DLD1 (cell line): ENCODE data around the gene POC1A.

ENCODE experiments used
- in situ Hi-C: cut with HindIII; loops from 2 replicates; pipeline ENCODE4 v1.10.0; 2017; ENCODE audit warnings: low sequenced_read_pairs

The POC1A gene

DNA sequence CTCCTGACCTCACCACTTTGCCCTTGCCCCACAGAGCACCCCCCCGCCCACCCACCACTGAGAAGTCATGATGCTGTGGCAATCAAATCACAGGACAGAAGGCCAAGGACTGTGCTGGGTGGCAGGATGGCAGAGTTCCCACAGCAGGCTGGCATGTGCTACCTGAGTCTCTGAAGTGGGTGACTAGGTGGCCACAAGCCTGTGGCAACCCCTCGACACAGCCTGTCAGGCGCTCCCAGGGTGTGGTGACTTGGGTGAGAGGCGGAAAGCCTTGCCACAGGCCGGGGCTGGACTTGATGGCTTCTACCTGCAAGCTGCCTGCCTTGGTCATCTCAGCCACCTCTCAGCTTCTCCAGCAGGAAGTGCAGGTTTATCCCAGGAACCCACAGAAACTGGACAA lies 82.2 kb downstream of the POC1A start:
- in situ Hi-C loops = no loop called here

DNA sequence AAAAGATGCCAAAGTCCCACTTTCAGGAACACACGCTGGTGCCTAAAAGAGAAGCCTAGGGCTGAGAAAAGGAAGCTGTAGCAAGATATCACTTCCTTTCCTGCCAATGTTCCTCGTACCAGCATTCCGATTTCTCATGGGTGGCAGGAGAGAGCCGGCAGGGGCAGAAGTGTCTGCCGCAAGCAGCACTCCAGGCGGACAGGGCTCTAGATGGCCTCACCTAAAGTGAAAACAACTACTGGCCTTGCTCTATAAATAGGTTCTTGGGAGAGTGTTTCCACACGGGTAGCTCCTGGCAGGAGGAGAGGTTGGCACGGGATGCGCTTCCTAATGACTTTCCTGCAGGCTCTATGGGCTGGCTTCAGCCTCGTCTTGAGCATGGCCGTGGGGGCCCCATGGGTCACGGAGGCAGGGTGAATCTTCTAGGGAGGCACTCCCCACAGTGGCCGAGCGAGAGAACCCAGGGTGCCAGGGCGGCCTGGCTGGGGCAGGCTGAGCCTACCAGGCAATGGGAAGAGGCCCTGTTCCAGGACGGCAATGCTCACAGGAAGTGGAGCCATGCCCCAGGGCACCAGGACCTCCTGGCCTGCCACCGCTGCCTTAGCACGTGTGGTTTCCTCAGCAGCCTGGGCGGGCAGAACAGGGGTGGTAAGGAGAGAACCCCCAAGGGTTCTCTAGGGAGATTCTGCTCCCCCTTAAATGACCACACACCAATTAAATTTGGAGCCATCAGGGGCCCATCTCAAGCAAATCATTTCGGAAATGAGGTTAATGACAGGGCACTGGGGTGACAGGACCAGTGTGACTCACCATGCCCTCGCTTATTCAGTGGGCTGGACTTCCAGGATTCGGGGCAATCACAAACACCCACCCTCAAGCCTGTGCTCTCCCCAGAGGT lies 83.2 kb downstream of the POC1A start:
- in situ Hi-C loops = no loop called here

DNA sequence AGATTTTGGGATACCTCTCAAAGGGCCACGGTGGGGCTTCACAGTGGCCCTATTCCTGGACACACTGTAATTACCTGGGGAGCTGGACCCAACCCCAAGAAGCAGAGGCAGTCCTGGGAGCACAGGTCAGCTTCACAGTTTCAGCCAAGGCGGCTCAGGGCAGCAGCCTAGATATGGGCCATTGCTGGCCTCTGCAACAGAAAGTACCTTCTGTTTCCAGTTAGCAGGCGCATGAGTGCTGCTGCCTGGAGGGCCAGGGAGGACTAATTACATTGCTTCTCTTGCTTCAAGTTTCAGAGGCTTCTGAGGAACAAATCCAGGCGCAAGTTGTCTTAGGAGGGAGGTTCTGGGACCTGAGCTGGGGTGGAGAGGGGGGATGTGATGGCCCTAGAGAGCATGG lies 84.4 kb downstream of the POC1A start:
- in situ Hi-C loops = no loop called here

DNA sequence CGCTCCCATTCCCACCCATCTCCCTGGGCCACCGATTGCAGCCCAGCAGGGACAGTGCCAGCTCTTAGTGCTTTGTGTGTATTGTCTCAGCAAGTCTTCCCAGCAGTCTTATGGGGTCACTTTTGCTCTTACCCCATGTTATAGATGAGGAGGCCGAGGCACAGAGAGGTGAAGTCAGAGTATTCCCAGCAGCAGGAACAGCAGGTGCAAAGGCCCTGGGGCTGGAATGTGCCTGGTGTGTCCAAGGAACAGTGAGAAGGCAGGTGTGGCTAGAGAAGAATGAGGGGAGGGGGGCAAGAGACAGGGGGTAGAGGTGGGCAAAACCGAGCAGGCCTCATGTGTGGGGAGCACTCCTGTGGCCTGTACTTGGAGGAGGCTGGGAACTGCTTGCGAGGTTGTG lies 85.1 kb downstream of the POC1A start:
- in situ Hi-C loops = no loop called here

DNA sequence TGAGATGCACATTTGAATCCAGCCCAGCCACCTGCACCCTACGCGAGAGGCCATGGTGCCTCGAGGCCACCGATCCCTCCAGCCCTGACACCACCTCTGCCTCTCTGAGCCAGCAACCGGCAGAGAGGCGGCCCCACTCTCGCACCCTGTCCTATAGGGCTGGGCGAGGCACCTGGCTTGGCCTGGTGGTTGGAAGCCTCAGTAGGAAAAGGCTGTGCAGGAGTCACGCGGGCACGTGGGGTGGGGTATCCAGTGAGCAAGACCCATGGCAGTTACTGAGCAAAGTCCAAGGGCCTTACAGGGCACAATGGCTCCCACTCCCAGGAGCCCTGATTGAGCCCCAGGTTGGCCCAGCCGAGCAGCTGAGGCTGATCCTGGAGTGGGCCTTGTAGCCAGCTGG lies 85.5 kb downstream of the POC1A start:
- in situ Hi-C loops = no loop called here

DNA sequence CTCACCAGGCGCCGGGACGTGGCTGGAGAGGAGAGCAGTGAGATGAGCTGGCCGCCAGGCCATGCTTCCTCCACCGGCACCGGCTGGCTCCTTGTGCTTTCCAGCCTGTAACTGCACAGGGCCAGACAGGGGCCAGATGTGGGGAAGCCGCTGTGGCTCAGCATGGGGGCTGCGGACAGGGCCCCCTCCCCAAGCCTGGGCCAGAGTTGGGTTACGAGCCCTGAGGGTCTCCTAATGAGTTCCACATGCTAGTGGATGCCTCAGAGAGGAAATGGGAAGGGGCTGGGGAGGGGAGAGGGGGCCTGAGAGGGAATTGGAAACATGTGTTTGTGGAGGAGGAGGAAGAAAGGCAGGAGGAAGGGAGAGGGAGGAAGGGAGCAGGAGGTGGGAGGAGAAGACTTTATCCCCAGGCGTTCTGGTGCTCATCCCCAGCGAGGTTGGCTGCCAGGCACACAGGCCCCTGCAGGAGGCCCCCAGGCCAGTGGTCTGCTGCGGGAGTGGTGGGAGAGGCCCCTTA lies 86.1 kb downstream of the POC1A start:
- in situ Hi-C loops = no loop called here

DNA sequence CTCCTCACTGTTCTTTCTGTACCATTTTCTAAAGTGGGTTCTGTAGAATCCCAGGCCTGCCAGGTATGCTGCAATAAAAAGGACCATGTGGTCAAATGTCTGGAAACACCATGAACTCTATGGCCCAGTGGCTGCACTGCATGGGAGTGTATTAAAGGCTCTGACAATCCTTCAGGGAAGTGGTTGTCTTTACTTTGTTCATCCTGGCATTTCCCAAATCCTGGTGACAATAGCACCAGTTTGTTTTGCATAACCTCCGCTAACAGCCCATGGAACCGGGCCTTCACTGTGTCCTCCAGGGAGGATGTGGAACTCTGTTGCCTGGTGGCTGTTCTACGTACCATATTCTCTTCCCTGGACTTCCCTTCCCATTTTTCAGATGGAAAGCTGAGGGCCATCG lies 86.7 kb downstream of the POC1A start:
- in situ Hi-C loops = no loop called here

DNA sequence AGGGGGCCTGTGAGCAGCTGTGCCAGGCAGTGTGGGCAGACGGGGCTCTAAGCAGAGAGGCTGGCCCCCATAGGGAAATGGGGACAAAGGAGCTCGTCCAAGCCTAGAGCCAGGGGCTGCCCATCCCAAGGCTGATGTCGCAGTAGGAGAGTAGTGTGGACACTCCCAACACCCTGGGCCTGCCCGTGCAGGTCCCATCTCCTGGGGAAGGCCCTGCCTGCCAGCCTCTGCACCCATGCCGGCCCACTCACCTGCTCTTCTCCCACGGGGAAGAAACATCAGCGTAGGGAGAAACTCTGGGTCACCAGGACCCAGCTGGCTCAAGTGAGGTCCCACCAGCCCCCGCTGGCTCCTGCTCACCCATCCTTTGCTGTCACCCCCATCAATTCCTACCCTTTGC lies 87.2 kb downstream of the POC1A start:
- in situ Hi-C loops = no loop called here

DNA sequence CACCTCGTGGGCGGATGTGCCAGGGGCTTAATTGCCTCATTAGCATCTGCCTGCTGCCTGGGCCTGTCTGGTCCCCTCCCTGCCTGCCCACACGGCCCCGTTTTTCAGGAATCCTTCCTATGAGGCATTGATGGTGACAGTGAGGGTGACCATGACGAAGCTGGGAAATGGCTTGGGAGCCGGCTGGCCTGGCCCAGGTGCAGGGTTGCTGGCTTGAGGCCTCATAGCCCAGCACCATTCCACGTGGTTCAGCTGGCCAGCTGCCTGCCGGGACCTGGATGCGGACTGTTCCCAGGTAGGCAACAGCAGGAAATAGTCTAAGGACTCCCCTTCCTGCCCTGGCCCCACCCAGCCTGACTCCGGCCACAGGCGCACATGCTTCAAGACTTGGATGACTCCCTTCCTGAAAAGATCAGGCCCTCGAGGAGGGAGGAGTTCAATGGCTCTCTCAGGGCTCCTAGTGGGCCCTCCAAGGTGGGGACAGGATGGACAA lies 88.9 kb downstream of the POC1A start:
- in situ Hi-C loops = no loop called here

DNA sequence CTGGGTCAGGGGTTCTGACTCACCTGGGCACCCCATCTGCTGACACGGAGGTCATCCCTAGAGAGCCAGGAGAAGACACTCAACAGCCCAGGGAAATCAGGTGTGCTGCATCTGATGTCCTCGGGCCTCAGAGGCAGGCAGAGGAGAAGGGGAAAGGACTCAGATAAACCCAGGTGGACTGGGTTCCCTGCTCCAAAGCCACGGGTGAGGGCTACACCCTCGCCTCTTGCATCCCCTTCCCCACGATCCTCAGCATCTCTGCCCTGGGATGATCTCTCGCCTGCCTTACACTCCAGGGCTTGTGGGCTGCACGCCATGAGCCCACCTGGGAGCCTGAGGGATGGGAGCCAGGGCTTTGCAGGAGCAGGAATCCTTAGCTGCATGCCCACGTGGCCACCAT lies 89.7 kb downstream of the POC1A start:
- in situ Hi-C loops = no loop called here

DNA sequence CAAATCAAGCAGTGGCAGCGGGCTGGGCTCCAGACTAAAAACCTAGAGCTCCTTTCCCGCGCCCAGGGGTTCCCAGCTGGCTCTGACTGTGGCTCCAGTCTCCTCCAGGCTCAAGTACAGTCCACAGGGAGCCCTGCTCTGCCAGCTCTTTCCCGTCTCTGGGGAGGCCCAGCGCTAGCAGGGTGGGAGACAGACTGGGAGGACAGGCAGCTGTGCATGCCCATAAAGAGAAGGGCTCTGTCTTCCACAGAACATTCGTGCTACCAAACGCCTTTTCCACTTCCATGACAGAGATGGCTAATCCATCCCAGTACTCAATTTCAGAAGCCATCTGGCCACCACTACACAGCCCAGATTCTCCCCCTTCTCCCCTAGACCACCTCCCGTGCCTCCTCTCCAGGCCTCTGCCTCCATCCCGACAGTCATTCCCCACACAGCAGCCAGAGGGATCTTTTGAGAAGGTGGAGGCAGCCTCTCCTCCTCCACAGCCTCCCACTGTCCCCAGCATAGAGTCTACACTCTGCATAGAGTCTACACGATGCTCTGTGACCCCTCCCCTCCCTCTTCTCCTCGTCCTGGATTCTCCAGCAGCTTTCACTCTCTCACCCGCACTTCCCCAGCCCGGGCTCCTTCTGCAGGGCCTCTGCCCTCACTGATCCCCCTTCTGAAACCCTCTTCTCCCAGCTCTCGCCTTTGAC lies 91.0 kb downstream of the POC1A start:
- in situ Hi-C loops = no loop called here

DNA sequence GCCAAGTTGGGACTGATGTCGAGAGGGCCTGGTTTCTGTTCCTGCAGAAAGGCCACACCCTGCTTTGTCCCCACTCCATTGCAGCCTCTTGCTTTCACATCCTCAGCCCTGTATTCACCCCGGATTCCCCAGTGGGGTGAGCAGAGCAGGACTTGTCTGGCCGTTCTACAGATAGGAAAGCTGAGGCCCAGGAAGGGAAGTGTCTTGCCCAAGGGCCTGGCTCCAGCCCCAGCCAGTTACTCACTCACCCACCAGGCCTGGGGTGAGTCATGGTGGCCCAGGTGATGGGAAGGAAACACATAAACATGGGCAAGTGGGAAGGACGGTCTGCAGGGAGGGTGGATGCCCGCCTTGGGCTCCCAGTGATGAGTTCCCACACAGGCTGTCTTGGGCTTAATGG lies 91.7 kb downstream of the POC1A start:
- in situ Hi-C loops = no loop called here

DNA sequence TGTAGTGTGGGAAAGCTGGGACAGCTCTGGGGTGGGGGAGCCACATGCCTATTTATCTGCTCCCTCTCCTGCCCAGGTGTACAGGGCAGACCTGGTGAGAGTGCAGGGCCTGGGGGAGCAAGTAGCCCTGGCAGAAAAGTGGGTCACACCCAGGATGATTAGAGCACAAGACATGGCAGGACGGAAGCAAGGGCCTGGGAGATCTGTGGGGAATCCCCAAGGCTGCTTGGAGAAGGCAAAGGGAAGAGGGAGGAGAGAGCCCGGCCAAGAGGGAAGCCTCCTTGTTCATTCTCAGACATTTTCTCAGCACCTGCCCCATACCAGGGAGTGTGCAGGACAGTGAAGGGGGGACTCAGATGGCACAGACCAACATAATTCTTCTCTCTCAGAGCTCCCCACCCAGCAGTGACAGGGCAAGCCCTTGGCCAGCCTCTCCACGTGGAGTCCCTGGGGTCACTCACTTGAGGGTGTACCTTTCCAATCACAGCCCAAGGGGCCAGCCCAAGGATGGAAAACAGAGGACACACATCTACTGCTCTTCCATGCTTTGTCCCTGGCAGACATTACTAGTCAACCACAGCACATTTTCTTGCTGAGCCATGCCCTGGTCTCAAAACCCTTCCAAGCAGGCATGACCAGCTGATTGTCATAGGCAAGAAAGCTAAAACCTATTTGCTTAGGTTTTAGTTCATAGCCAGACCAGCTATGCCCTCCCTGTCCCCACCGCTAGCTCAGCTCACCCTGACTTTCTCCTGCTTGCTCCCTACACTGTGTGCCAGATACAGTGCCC lies 92.9 kb downstream of the POC1A start:
- in situ Hi-C loops = no loop called here

DNA sequence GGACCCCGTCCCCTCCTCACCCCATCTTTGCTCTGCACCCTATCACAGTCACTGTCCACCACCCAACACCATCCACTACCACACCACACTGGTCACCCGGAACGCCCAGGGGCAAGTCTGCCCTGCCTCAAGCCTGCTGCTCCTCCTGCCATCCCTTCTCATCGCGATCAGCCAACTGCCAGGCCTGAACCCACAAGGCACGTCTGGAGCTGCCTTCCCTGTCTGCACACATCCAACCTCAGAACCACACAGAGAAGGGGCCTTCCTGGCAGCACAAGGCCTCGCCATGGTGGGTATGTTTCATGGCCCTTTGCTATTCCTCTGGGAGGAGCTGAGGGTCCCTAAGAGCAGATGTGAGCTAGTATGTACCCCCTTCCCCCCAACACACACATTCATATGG lies 94.4 kb downstream of the POC1A start:
- in situ Hi-C loops = no loop called here

DNA sequence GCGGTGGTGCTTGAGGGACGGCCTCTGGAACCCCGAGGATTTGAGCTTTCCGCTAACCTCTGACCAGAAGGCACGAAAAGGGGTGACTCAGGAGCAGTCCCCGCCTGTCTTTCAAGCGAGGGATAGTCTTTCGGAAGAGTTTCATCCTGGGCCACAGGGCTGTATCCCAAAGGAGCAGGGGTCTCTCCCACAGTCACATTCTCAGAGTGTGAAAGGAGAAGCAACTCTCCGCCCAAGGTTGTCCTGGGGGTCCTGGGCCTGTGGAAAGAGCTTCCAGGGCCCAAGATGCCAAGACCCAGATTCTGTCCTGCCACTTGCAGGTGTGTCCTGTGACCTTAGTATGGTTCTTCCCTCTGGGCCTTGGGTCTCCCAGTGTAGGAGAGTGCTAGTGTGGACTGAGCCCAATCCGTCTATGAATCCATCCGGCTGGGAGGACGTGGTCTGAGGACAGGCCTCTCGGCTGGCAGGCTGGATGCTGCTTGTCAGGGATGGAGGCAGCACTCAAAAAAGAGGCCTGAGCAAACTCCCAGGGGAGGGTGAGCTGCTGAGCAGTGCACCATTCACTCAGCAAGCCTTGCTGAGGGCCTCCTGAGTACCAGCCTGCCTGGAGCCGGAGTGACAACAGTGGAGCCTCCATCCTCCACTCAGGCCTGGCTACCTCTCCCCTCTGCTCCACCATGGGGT lies 96.3 kb downstream of the POC1A start:
- in situ Hi-C loops = no loop called here

DNA sequence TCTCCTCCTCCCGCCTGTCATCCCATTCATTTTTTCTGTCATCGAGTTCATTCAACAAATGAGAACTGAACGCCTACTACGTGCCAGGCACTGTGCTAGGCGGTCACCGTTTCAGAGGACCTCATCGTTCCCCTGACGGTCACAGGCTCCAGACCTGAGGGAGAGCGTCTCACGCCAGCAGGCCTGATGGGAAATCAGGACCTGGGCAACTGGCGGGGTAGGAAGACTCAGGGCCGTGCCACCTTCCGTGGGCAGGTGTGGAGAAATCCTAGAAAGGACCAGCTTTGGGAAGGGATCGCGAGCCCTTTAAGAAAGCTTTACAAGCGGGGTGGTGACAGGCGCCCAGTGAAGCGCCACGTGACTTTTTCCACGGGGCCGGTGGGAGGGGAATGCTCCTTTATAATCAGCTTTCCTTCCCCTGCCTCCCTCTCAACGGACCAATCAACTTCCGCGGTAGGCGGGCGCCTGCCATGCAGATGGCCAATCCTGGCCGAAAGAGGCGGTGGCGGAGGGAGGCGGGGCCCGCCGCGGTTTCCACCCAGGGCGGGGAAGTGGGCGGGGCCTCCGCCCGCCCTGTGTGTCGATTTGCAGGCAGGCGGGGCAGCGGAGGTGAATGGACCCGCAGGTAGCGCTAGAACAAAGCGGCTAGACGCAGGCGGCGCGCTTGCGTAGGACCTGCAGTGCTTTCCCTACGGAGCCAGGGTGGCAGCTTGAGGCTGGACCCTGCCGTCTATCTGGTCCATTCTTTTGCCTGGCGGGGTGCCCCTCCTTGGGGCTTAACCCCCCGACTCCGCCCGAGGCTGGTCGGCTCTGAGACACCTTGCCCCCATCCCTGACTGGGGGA lies 97.0 kb downstream of the POC1A start:
- in situ Hi-C loops = no loop called here

DNA sequence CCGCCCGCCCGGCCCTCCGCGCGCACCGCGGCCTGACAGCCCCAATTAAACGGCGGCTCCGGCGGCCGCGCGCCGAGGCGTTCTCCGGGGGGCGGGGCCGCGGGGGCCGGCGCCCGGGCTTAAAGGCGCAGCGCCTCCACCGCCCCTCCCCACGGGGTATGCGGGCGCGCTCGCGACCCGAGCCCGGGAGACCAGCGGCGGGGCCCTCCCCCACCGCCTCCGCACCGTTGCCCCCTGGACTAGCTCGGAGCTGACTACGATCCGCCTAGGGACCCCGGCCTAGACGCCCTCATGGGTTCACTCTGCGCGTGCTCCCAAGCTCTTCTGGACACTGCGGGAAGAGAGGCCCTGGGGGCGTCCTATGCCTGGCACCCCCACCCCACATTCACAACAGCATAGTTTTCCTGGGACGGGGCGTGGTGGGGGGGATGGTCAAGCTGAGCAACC lies 97.7 kb downstream of the POC1A start, which contains the start of gene DUSP7:
Gene DUSP7 (minus strand): TSS at position 51 of the 447 bp plus-strand sequence. CDS start 205 bp downstream, outside the sequence.
- in situ Hi-C loops = no loop called here

DNA sequence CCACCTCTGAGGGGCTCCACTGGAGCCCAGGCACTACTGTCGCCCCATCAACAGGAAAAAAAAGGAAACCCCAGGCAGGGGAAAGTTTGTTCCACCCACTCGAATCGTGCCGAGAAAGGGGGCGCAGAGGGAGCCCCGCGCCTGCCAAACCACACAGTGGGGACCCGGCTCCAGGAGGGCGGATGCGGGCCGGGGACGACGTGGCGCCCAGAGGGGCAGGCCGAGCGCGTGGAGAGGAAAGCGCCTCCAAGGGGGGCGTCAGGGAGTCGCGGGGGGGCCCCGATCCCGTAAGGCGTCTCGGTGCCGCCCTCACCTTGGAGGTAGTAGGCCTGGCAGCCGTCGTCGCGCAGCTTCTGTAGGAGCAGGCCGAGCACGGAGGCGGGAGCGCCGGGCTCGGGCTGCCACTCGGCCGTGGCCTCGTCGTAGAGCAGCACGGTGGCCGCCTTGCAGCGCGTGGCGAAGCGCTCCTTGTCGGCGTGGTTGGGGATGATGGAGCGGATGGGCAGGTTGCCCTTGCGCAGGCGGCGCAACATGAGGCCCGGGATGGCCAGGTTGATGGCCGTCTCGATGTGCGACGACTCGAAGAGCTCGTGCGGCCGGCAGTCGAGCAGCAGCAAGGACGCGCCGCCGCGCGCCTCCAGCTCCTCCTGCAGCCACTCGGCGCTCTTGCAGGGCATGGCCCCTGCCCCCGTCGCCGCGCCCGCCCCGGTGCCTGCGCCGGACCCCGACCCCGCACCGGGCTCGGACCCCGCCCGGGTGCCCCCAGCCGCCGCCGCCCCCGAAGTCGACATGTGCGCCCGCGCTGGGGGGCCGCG lies 98.5 kb downstream of the POC1A start:
- in situ Hi-C loops = no loop called here
